Chondrocyte (in vitro differentiated cells): ENCODE results near the gene MCF2L2. TPM values are rescaled to one million over a fixed set of nuclear protein-coding genes. Genes with fewer than 3 reads are reported as not detected.

Source experiments
- DNase-seq: peaks from one replicate; pipeline ENCODE4 v3.0.0; 2021; ENCODE audit warnings: mixed read lengths, low spot score
- H3K27ac Mint-ChIP-seq: one replicate; pipeline ENCODE4 v1.8.0; 2021; ENCODE audit warnings: mild to moderate bottlenecking, moderate library complexity, mixed read lengths; ENCODE audit not compliant: unreplicated experiment
- H3K27me3 Mint-ChIP-seq: 2 replicates; pipeline ENCODE4 v1.8.0; 2021; ENCODE audit warnings: low read depth, mixed read lengths
- H3K36me3 Mint-ChIP-seq: 2 replicates; pipeline ENCODE4 v1.8.0; 2021; ENCODE audit warnings: low read depth, mixed read lengths
- H3K4me1 Mint-ChIP-seq: 2 replicates; pipeline ENCODE4 v1.8.0; 2021; ENCODE audit warnings: low read depth, mild to moderate bottlenecking, mixed read lengths
- H3K4me3 Mint-ChIP-seq: one replicate; pipeline ENCODE4 v1.8.0; 2021; ENCODE audit warnings: mild to moderate bottlenecking, moderate library complexity, mixed read lengths; ENCODE audit not compliant: unreplicated experiment
- H3K9me3 Mint-ChIP-seq: 2 replicates; pipeline ENCODE4 v1.8.0; 2021; ENCODE audit warnings: low read depth, mixed read lengths
- CTCF ChIP-seq: fragments of 200-600 bp; sonication (generic); IDR thresholded peaks from 2 replicates; pipeline ENCODE4 v1.5.0; 2021; ENCODE audit warnings: antibody characterized with exemption, mild to moderate bottlenecking, moderate library complexity
- total RNA-seq: library from RNA; stranded (reverse); gene quantifications from 3 replicates; pipeline ENCODE4 v1.2.1, GENCODE V29; 2021

The MCF2L2 gene
- total RNA-seq, 1 donor from 2014 or later: 2.6 TPM

GRCh38 chr3:183144363-183144762 is 284.1 kb downstream of the MCF2L2 start:
- Mint-ChIP-seq H3K27ac (no peak overlapping the region), H3K36me3 (no peaks in the 10 kb centered on the region), H3K27me3 (peaks cover 2% of the 10 kb centered on the region), H3K4me1 (peaks cover 15% of the 10 kb centered on the region), H3K4me3 (no peak overlapping the region), H3K9me3 (no peaks in the 10 kb centered on the region)
- DNase-seq: no peak
- TF ChIP-seq CTCF: no peak

GRCh38 chr3:183142199-183142598 is 286.2 kb downstream of the MCF2L2 start:
- H3K36me3 Mint-ChIP-seq: no peaks in the 10 kb centered on the region
- no peaks in the 10 kb centered on the region for H3K9me3 Mint-ChIP-seq
- no peaks in the 10 kb centered on the region for H3K27me3 Mint-ChIP-seq
- H3K4me3 Mint-ChIP-seq: no peak overlapping the region
- H3K27ac Mint-ChIP-seq: peak overlapping the region; percentile 1
- peaks cover 10% of the 10 kb centered on the region for H3K4me1 Mint-ChIP-seq
- no peak for DNase-seq
- no peak for TF ChIP-seq CTCF

DNA sequence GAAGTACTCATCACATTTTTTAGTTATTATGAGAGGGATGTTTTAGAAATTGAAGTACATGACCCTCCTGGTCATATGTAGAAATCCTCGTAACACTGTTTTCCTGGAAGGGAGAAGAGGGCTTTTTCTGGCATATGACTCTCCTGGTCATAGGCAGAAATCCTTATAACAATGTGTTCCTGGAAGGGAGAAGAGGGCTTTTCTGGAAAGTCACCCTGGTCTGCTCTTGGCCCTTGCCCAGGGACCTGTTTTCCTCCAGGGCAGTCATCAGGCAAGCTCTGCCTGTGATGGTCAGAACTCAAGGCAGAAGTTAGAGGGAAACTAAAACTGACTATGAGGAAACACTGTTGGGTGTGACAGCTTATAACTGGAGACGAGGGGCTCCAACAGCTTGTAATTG is 293.6 kb downstream of the MCF2L2 start:
- Mint-ChIP-seq H3K36me3 (peaks cover 2% of the 10 kb centered on the region), H3K9me3 (no peaks in the 10 kb centered on the region), H3K27ac (no peak overlapping the region), H3K4me3 (no peak overlapping the region), H3K27me3 (no peaks in the 10 kb centered on the region), H3K4me1 (peaks cover 10% of the 10 kb centered on the region)
- no peak for TF ChIP-seq CTCF
- no peak for DNase-seq

- peaks cover 17% of the 10 kb centered on the region for H3K9me3 Mint-ChIP-seq
- TF ChIP-seq CTCF: no peak
- no peaks in the 10 kb centered on the region for H3K27me3 Mint-ChIP-seq
- no peak overlapping the region for H3K4me3 Mint-ChIP-seq
- no peak overlapping the region for H3K27ac Mint-ChIP-seq
- DNase-seq: no peak
- H3K4me1 Mint-ChIP-seq: peaks cover 10% of the 10 kb centered on the region
- peaks cover 12% of the 10 kb centered on the region for H3K36me3 Mint-ChIP-seq
These were observed 296.0 kb downstream of the MCF2L2 start for GRCh38 chr3:183132409-183132808.

DNA sequence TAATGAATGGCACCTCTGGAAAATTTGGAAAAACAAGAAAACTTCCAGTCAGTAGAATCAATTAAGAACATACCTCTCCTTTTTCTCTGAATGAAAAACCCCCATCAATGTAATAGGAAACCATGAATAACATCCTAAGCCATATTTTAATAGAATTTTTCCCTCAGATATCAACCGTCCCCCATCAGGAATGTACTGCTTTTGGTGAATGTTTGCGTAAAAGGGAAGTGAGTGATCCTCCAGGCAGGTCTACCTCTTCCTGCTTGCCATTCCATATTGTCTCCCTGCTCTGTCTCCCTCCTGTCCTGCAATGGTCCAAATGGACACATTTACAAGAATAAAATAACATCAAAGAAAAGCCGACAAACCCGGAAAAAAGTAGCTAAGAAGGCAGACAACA is 296.7 kb downstream of the MCF2L2 start:
- H3K27me3 Mint-ChIP-seq: no peaks in the 10 kb centered on the region
- peaks cover 12% of the 10 kb centered on the region for H3K36me3 Mint-ChIP-seq
- peaks cover 17% of the 10 kb centered on the region for H3K9me3 Mint-ChIP-seq
- H3K27ac Mint-ChIP-seq: peak overlapping the region; percentile 12
- H3K4me1 Mint-ChIP-seq: peaks cover 10% of the 10 kb centered on the region
- no peak for TF ChIP-seq CTCF
- DNase-seq: no peak
- H3K4me3 Mint-ChIP-seq: no peak overlapping the region
